ENCODE data around the gene RAB14.
"Not testable (repeated sequence)": the region's sequence is repeated elsewhere in the genome, so short reads cannot be mapped to it uniquely, and the experiment has no call there.

RAB14 gene

GRCh38 chr9:121150188-121150587, 51.5 kb downstream of the RAB14 start:
- ATAC-seq (replicated peaks) (no peak), DNase-seq (no peak)
- Mint-ChIP-seq H3K36me3 (ENCODE audit: insufficient read depth) (peaks cover 68% of the 10 kb centered on the region), H3K9me3 (no peaks in the 10 kb centered on the region), H3K4me1 (ENCODE audit: low read depth in 2 of 2) (peaks cover 3 to 5% of the 10 kb centered on the region in 2 donors), H3K27me3 (no peaks in the 10 kb centered on the region), H3K4me3 (no peak overlapping the region), H3K27ac (peak overlapping the region in 1 of 2 donors; percentile 26)

GRCh38 chr9:121144482-121144881, 57.2 kb downstream of the RAB14 start:
- H3K4me3 Mint-ChIP-seq, result no peak overlapping the region
- peak overlapping the region in 1 of 2 donors; percentile 50 for H3K27ac Mint-ChIP-seq
- peaks cover 1 to 9% of the 10 kb centered on the region in 2 donors for H3K4me1 Mint-ChIP-seq (ENCODE audit: low read depth in 2 of 2)
- no peaks in the 10 kb centered on the region for H3K9me3 Mint-ChIP-seq
- no peaks in the 10 kb centered on the region for H3K27me3 Mint-ChIP-seq
- peaks cover 83% of the 10 kb centered on the region for H3K36me3 Mint-ChIP-seq (ENCODE audit: insufficient read depth)
- DNase-seq (no peak), ATAC-seq (replicated peaks) (no peak)

- DNase-seq (no peak), ATAC-seq (replicated peaks) (no peak)
- H3K27me3 Mint-ChIP-seq, result no peaks in the 10 kb centered on the region
- no peak overlapping the region for H3K4me3 Mint-ChIP-seq
- peaks cover 1 to 9% of the 10 kb centered on the region in 2 donors for H3K4me1 Mint-ChIP-seq (ENCODE audit: low read depth in 2 of 2)
- H3K36me3 Mint-ChIP-seq (ENCODE audit: insufficient read depth), result peaks cover 86% of the 10 kb centered on the region
- H3K27ac Mint-ChIP-seq, result peak overlapping the region; percentile 5 to 50
- no peaks in the 10 kb centered on the region for H3K9me3 Mint-ChIP-seq
Measured at GRCh38 chr9:121143771-121144170, 57.9 kb downstream of the RAB14 start.

GRCh38 chr9:121141706-121142105, 60.0 kb downstream of the RAB14 start:
- DNase-seq, result no peak
- no peak overlapping the region for H3K27ac Mint-ChIP-seq
- ATAC-seq (replicated peaks), result no peak
- H3K36me3 Mint-ChIP-seq (ENCODE audit: insufficient read depth), result peaks cover 82% of the 10 kb centered on the region
- no peaks in the 10 kb centered on the region for H3K9me3 Mint-ChIP-seq
- H3K4me3 Mint-ChIP-seq, result no peak overlapping the region
- H3K4me1 Mint-ChIP-seq (ENCODE audit: low read depth in 2 of 2), result peaks cover 3 to 11% of the 10 kb centered on the region in 2 donors
- H3K27me3 Mint-ChIP-seq, result no peaks in the 10 kb centered on the region

- peak overlapping the region in 1 of 2 donors; percentile 10 for H3K27ac Mint-ChIP-seq
- no peak for ATAC-seq (replicated peaks)
- no peaks in the 10 kb centered on the region for H3K9me3 Mint-ChIP-seq
- H3K4me1 Mint-ChIP-seq (ENCODE audit: low read depth in 2 of 2), result peaks cover 3 to 14% of the 10 kb centered on the region in 2 donors
- H3K4me3 Mint-ChIP-seq, result no peak overlapping the region
- no peaks in the 10 kb centered on the region for H3K27me3 Mint-ChIP-seq
- DNase-seq, result no peak
- H3K36me3 Mint-ChIP-seq (ENCODE audit: insufficient read depth), result peaks cover 81% of the 10 kb centered on the region
Measured at GRCh38 chr9:121141306-121141705, 60.4 kb downstream of the RAB14 start.

- no peak for DNase-seq
- peak overlapping the region in 1 of 2 donors; percentile 62 for H3K27ac Mint-ChIP-seq
- no peaks in the 10 kb centered on the region for H3K9me3 Mint-ChIP-seq
Measured at GRCh38 chr9:121140162-121140561, 61.5 kb downstream of the RAB14 start.

GRCh38 chr9:121138973-121139372, 62.7 kb downstream of the RAB14 start:
- peak overlapping the region in 1 of 2 donors; percentile 39 for H3K27ac Mint-ChIP-seq
- no peak overlapping the region for H3K4me3 Mint-ChIP-seq
- DNase-seq (no peak), ATAC-seq (replicated peaks) (no peak)
- no peaks in the 10 kb centered on the region for H3K27me3 Mint-ChIP-seq
- peaks cover 71% of the 10 kb centered on the region for H3K36me3 Mint-ChIP-seq (ENCODE audit: insufficient read depth)
- peaks cover 6 to 22% of the 10 kb centered on the region in 2 donors for H3K4me1 Mint-ChIP-seq (ENCODE audit: low read depth in 2 of 2)
- H3K9me3 Mint-ChIP-seq, result no peaks in the 10 kb centered on the region

More at GRCh38 chr9:121140162-121140561, 61.5 kb downstream of the RAB14 start:
- no peak overlapping the region for H3K4me3 Mint-ChIP-seq
- H3K4me1 Mint-ChIP-seq (ENCODE audit: low read depth in 2 of 2), result peaks cover 3 to 16% of the 10 kb centered on the region in 2 donors
- no peaks in the 10 kb centered on the region for H3K27me3 Mint-ChIP-seq
- no peak for ATAC-seq (replicated peaks)
- H3K36me3 Mint-ChIP-seq (ENCODE audit: insufficient read depth), result peaks cover 79% of the 10 kb centered on the region

GRCh38 chr9:121138561-121138960, 63.1 kb downstream of the RAB14 start:
- no peaks in the 10 kb centered on the region for H3K27me3 Mint-ChIP-seq
- H3K9me3 Mint-ChIP-seq, result no peaks in the 10 kb centered on the region
- peaks cover 67% of the 10 kb centered on the region for H3K36me3 Mint-ChIP-seq (ENCODE audit: insufficient read depth)
- H3K4me3 Mint-ChIP-seq, result no peak overlapping the region
- ATAC-seq (replicated peaks) (no peak), DNase-seq (no peak)
- peak overlapping the region; percentile 39 to 64 for H3K27ac Mint-ChIP-seq
- peaks cover 6 to 23% of the 10 kb centered on the region in 2 donors for H3K4me1 Mint-ChIP-seq (ENCODE audit: low read depth in 2 of 2)

GRCh38 chr9:121135642-121136041, 66.0 kb downstream of the RAB14 start:
- H3K27ac Mint-ChIP-seq, result no peak overlapping the region
- H3K4me1 Mint-ChIP-seq (ENCODE audit: low read depth in 2 of 2), result peaks cover 31 to 41% of the 10 kb centered on the region in 2 donors
- H3K9me3 Mint-ChIP-seq, result no peaks in the 10 kb centered on the region
- ATAC-seq (replicated peaks) (no peak), DNase-seq (no peak)
- H3K4me3 Mint-ChIP-seq, result no peak overlapping the region
- H3K36me3 Mint-ChIP-seq (ENCODE audit: insufficient read depth), result peaks cover 46% of the 10 kb centered on the region
- no peaks in the 10 kb centered on the region for H3K27me3 Mint-ChIP-seq

- Mint-ChIP-seq H3K27ac (peak overlapping the region; percentile 1 to 64), H3K4me3 (peak overlapping the region; percentile 68 to 71), H3K9me3 (no peaks in the 10 kb centered on the region), H3K4me1 (ENCODE audit: low read depth in 2 of 2) (peaks cover 42 to 65% of the 10 kb centered on the region in 2 donors), H3K27me3 (no peaks in the 10 kb centered on the region), H3K36me3 (ENCODE audit: insufficient read depth) (peaks cover 43% of the 10 kb centered on the region)
- peak; percentile 58 to 67 (median 60) for DNase-seq
- peak; percentile 99 for ATAC-seq (replicated peaks)
Measured at GRCh38 chr9:121133104-121133816, 68.4 kb downstream of the RAB14 start.

GRCh38 chr9:121129384-121129783, 72.3 kb downstream of the RAB14 start:
- ATAC-seq (replicated peaks); DNase-seq; H3K4me3 Mint-ChIP-seq; H3K9me3 Mint-ChIP-seq; H3K27me3 Mint-ChIP-seq: not testable (repeated sequence)
- Mint-ChIP-seq H3K4me1 (ENCODE audit: low read depth in 2 of 2) (peaks cover 38 to 67% of the 10 kb centered on the region in 2 donors), H3K27ac (peak overlapping the region in 1 of 2 donors; percentile 7), H3K36me3 (ENCODE audit: insufficient read depth) (peaks cover 45% of the 10 kb centered on the region)

Measured in effector memory CD8-positive, alpha-beta T cell (primary cell).